HL-60 (cell line): ENCODE measurements around the gene IFNA13.

ENCODE experiments used
- CTCF ChIP-seq: IDR thresholded peaks from one replicate; pipeline ENCODE4 v1.5.1; 2011; ENCODE audit warnings: low read length, control low read depth, inconsistent platforms; ENCODE audit not compliant: insufficient read depth
- GABPA ChIP-seq: IDR thresholded peaks from 2 replicates; pipeline ENCODE4 v1.6.1; 2012; ENCODE audit warnings: low read depth
- POLR2AphosphoS5 ChIP-seq: IDR thresholded peaks from 2 replicates; pipeline ENCODE4 v1.6.1; 2012; ENCODE audit warnings: low read depth
- REST ChIP-seq: IDR thresholded peaks from 2 replicates; pipeline ENCODE4 v1.6.1; 2012; ENCODE audit warnings: low read depth; ENCODE audit not compliant: insufficient replicate concordance
- SPI1 ChIP-seq: IDR thresholded peaks from 2 replicates; pipeline ENCODE4 v1.6.1; 2012; ENCODE audit warnings: low read depth, mild to moderate bottlenecking, borderline replicate concordance

- no peak for TF ChIP-seq CTCF
- TF ChIP-seq GABPA = no peak
- no peak for TF ChIP-seq POLR2AphosphoS5
- TF ChIP-seq SPI1 = no peak
- no peak for TF ChIP-seq REST
These were observed 43.8 kb downstream of the IFNA13 start for GRCh38 chr9:21324047-21324446.
